NOMO-1 treated with DMSO at 0.1 percent for 48 hours (cell line): ENCODE measurements around the gene TRIOBP.

ENCODE experiments used
- DNase-seq: peaks from one replicate; lab custom pipeline; 2025; ENCODE audit not compliant: unreplicated experiment; lab: John Stamatoyannopoulos, UW

TRIOBP gene

GRCh38 chr22:37818409-37819104 lies 121.7 kb downstream of the TRIOBP start:
- DNase-seq = peak; percentile 29

DNA sequence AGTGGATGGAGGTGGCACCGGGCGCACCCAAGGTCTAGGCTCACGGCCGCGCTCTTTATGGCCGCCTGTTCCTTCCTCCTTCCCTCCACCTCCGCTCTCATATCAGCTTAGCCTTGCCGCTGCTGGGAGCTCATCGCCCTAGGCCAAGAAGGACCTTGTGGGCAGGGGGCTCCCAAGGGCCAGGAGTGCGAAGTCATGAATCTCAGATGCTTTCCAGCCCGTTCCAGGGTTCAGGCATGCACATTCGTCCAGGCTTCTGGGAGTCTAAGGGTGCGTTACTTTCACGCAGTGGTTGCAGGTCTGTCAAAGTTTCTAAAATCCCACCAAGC lies 122.2 kb downstream of the TRIOBP start:
- no peak for DNase-seq

DNA sequence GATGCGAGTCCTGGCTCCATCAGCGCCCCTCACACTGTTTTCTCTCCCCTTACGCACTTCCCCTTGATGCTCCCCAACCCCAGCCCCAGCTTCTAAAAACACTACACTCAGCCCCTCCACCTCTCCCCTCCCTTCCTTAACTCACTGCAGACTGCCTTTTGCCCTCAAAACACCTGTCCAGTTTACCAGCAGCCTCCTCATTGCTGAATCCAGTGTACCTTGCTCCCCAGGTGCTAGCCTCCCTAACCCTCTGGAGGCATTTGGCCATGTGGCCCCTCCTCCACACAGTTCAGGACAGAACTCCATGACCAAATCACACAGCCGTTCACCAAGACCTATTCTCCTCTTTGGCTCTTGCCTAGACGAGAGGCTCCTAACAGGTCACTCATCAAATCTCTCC lies 123.5 kb downstream of the TRIOBP start:
- no peak for DNase-seq

- DNase-seq = no peak
Observed at GRCh38 chr22:37822079-37822833, 125.4 kb downstream of the TRIOBP start.

- no peak for DNase-seq
Observed at GRCh38 chr22:37823134-37823985, 126.5 kb downstream of the TRIOBP start, which contains the start of gene GALR3. GALR3 (plus strand) TSS chr22:37823382; CDS start chr22:37823407, 25 bp downstream.

DNA sequence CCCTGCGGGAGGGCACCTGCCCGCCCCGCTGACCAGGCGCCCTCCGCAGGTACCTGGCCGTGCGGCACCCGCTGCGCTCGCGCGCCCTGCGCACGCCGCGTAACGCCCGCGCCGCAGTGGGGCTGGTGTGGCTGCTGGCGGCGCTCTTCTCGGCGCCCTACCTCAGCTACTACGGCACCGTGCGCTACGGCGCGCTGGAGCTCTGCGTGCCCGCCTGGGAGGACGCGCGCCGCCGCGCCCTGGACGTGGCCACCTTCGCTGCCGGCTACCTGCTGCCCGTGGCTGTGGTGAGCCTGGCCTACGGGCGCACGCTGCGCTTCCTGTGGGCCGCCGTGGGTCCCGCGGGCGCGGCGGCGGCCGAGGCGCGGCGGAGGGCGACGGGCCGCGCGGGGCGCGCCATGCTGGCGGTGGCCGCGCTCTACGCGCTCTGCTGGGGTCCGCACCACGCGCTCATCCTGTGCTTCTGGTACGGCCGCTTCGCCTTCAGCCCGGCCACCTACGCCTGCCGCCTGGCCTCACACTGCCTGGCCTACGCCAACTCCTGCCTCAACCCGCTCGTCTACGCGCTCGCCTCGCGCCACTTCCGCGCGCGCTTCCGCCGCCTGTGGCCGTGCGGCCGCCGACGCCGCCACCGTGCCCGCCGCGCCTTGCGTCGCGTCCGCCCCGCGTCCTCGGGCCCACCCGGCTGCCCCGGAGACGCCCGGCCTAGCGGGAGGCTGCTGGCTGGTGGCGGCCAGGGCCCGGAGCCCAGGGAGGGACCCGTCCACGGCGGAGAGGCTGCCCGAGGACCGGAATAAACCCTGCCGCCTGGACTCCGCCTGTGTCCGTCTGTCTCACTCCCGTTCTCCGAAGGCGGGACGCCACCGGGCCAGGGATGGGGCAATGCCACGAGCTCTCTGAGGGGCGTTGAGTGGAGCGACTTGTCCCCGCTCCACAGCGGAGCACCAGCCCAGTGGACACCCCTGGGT lies 128.1 kb downstream of the TRIOBP start:
- DNase-seq = peak; percentile 49
